HG02763 (cell line): ENCODE data around the gene RIF1.
"Not testable (repeated sequence)": the region's sequence is repeated elsewhere in the genome, so short reads cannot be mapped to it uniquely, and the experiment has no call there.

Experiments used
- ATAC-seq: cut with Tn5 transposase; IDR thresholded peaks from one replicate; pipeline ENCODE4 v1.9.1; 2021; ENCODE audit warnings: mild to moderate bottlenecking, moderate library complexity; ENCODE audit not compliant: unreplicated experiment

Gene RIF1

GRCh38 chr2:151421681-151422080 is 12.0 kb downstream of the RIF1 start:
- not testable (repeated sequence) for ATAC-seq

DNA sequence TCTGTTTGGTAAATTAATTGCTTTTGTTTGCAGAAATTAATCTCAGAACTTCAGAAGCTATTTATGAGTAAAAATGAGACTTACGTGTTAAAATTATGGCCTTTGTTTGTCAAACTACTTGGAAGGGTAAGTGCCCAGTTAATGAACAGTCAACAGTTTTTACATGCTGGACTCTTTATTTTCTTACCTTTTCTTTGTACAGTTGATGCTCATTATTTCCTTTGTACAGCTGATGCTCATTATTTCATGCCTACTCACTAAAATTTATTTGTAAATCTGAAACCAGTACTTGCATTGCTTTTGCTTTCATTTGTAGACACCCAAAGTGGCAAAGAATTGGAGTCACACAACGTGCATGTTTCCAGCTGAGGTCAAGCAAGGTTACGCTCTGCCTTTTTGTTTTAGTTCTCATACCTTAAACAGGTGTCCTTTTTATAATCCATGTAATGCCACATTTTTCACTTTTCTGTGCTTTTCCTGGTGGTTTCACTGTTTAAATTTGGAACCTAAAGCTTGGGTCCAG is 13.3 kb downstream of the RIF1 start:
- peak; percentile 69 for ATAC-seq

GRCh38 chr2:151423760-151424159 is 14.1 kb downstream of the RIF1 start:
- no peak for ATAC-seq

- ATAC-seq = no peak
These were observed 27.9 kb downstream of the RIF1 start for GRCh38 chr2:151437630-151438029.

GRCh38 chr2:151438506-151438905 is 28.8 kb downstream of the RIF1 start:
- ATAC-seq = no peak

DNA sequence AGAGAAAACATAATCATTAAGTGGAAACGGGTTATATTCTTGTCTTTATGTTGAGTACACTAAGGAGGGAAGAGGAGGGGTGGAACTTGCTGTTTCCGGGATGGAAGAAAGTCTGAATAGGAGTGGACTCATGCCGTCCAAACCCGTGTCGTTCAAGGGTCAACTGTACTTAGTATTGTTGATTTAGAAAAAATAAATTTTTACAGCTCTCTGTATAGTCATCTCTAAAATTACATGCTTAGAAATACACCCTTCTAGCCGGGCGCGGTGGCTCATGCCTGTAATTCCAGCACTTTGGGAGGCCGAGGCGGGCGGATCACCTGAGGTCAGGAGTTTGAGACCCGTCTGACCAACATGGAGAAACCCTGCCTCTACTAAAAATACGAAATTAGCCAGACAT is 29.4 kb downstream of the RIF1 start:
- ATAC-seq = no peak

DNA sequence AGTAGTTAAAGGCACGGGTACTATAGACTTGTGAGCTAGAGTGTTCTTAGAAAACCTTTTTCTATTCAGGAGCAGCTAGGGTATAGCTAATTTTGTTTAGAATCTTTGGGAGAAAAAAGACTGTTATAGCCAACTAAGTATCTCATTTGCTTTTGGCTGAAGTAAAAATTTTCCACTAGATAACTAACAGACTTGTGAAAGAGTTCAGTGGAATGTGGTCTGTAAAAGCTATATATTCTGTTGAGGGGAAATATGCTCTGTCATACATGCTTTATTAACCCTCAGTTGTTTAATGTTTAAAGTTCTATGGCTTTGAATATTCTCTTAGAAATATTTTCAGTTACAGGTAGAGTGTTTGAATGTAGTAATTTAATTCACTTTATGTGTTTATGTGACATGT is 49.7 kb downstream of the RIF1 start:
- ATAC-seq = no peak

DNA sequence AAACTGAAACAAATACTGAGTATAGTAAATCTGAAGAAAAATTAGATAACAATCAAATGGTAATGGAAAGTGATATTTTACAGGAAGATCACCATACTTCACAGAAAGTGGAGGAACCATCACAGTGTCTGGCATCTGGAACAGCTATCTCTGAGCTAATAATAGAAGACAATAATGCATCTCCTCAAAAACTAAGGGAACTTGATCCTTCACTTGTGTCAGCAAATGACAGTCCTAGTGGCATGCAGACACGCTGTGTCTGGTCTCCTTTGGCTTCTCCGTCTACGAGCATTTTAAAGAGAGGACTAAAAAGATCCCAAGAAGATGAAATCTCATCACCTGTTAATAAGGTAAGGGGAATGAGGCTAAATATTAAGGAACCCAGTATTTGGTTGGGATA is 56.1 kb downstream of the RIF1 start:
- no peak for ATAC-seq

DNA sequence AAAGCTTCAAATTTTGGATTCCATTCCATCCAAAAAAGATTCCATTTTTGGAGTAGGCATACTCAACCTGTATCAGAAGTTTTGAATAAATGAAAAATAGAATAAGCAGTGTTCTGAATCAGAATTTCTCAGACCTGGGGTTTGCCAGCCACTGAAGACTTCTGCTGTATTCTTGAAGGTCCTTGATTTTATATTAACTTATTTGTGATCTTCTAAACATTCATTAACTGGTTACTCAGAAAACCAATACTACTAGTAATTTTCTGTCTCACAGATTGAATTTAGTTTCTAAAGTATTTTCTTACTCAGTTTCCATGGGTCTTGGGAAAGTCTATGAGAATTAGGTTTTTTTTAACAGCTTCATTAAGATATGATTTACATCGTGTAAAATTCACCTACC is 60.9 kb downstream of the RIF1 start:
- ATAC-seq = no peak

DNA sequence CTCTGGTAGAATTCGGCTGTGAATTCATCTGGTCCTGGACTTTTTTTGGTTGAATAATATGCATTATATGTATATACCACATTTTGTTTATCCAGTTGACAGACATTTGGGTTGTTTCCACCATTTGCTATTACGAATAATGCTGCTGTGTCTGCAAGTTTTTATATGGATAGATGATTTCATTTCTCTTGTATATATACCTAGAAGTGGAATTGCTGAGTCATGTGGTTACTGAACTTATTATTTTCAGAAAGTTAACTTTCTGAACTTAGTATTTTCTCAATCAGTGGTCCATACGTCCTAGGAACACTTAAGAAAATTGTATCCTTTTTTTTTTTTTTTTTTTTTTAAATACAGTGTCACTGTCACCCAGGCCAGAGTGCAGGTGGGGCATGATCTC is 63.3 kb downstream of the RIF1 start:
- ATAC-seq = no peak

DNA sequence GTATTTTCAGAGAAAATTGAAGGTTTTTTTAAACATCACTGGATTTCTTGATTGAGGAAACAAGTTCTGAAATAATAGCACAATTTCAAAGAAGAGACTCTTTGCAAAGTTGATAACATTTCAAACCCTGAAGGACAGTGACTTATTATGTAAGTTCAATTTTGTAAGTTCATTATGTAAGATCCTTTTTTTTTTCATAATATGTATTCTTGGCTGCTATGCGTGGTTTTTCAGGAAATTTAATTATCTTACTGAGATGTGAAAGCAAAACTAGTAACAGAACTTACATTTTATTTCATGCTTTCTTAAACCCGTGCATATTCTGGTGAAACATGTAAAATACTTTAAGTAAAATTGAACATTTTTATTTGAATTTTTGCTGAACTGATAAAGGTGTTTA is 65.4 kb downstream of the RIF1 start:
- ATAC-seq = no peak

DNA sequence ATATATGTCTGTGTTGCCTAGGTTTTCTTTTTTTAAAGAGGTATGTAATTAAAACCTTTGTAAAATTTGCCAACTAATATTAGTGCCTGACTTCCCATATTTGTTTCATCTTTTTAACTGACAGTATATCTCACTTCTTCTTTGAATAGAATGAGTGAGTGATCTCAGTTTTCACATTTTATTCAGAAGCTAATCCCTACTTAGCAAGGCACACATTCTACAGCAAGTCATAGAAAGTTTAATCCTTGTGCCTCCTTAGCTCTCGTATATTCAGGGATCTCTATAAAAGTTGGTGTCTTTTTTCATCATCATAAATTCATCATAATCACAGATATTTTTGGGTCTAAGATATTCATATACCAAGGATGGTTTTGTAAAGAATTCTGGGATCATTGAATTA is 66.6 kb downstream of the RIF1 start:
- ATAC-seq = no peak

DNA sequence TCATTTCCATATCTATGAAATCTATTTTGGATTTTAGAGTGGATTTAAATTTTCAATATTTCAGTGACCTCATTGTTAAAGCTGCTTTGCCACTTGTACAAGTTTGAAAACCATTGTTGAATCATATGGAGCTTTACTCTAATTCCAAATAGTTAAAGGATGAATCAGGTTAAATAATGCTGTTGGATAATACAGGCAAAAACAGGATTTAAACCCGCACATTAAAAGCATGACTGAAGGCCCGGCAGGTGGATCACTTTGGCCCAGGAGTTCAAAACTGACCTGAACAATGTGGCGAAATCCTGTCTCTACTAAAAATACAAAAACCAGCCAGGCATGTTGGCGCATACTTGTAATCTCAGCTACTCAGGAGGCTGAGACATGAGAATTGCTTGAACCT is 68.3 kb downstream of the RIF1 start:
- no peak for ATAC-seq

- ATAC-seq = no peak
These were observed 72.0 kb downstream of the RIF1 start for GRCh38 chr2:151481744-151482143.

DNA sequence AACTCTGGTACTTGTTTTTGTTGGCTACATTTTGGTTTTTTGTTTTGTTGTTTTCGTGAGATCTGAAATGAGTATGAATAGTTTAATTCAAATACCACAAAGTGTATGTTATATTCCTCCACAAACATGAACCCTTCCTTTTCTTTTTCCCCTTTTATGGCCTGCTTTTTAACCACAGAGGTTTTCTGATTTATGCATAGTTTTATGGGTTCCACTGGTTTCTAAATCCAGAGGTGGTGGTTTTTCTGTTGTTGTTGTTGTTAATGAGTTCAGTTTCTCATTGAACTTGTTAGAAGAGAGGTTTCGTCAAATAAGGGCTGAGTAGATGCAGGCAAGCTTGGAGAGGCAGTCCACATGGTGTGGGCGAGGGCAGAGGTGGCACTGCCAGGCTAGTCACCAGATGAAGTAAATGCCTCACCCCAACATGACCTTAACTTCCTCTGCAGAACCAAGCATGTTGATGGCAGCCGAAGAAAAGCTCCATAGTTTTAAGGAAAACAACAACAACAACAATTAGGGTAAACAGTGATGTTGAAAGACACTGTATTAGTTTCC is 72.5 kb downstream of the RIF1 start:
- no peak for ATAC-seq

DNA sequence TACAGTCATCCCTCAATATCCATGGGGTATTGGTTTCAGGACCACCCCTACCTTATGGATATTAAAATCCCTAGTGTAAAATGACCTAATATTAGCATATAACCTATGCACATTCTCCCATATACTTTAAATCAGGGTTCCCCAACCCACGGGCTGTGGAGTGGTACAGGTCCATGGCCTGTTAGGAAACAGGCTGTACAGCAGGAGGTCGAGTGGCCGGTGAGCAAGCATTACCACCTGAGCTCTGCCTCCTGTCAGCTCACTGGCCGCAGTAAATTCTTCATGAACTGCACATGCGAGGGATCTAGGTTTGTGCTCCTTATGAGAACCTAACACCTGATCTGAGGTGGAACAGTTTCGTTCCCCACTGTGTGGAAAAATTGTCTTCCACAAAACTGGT is 73.8 kb downstream of the RIF1 start:
- ATAC-seq = no peak

DNA sequence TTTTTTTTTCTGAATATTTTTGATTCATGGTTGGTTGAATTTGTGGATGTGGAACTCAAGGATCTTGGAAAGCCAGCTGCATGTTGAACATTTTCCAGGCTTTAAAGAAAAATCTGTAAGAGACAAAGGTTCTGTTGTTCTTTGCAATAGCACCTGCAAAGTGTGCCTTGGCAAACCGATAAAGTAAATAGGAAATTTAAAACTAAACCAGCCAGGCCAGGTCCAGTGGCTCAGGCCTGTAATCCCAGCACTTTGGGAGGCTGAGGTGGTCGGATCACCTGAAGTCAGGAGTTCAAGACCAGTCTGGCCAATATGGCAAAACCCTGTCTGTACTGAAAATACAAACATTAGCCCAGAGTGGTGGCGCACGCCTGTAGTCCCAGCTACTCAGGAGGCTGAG is 74.4 kb downstream of the RIF1 start:
- ATAC-seq = no peak

DNA sequence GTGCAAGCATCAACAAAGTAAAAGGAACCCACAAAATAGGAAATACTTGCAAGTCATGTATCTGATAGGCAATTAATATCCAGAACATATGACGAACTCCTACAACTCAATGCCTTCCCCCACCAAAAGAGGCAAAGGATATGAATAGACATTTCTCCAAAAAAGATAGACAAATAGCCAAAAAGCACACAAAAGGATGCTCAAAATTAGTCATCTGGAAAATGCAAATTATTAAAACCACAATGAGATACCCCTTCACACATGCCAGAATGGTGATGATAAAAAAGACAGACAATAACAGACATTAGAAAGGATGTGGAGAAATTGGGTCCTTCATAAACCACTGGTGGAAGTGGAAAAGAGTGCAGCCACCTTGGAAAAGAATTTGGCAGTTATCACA is 76.4 kb downstream of the RIF1 start:
- ATAC-seq = no peak

GRCh38 chr2:151490276-151490675 is 80.6 kb downstream of the RIF1 start:
- no peak for ATAC-seq

- ATAC-seq = no peak
These were observed 81.8 kb downstream of the RIF1 start for GRCh38 chr2:151491496-151491895.

- no peak for ATAC-seq
These were observed 88.5 kb downstream of the RIF1 start for GRCh38 chr2:151498178-151498577.

GRCh38 chr2:151506170-151506569 is 96.5 kb downstream of the RIF1 start:
- no peak for ATAC-seq

DNA sequence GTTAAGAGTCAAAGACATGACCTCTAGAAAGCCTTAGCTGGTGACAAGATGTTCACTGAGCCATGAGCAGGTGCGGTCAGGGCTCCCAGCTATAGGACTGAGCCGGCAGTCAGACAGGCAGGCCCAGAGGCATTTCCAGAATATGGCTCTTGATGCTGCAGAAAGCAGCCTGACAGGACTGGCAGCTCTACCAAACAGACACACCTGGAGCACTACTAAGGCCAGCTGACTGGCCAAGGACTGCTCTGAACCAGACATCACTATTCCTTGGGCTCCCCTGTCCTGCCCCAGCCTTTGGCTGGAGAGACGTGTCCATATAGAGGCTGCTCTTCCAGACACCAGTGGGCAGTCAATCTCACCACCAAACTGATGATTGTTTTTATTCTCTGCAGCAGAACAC is 98.8 kb downstream of the RIF1 start:
- no peak for ATAC-seq
